ENCODE data around the gene COX6B2.

- TF ChIP-seq CTCF (IDR thresholded peaks at IDR 0.05) (no peak), REST (IDR thresholded peaks at IDR 0.05; ENCODE audit: insufficient read depth in 1 of 2, low read depth in 2 of 2, low read length in 1 of 2) (no peak), POLR2AphosphoS5 (IDR thresholded peaks at IDR 0.05; ENCODE audit: low read depth, low read length) (no peak), SIN3A (IDR thresholded peaks at IDR 0.05; ENCODE audit: borderline replicate concordance, insufficient read depth, low read depth, low read length) (no peak), TCF7L2 (IDR thresholded peaks at IDR 0.05; ENCODE audit: low read depth, low read length) (no peak)
Observed at GRCh38 chr19:55362990-55363716, 8.6 kb upstream of the COX6B2 start, which contains the start of gene GARIN5B.

Data from Panc1 (cell line).